C4-2B (cell line): ENCODE results near the gene ZNF446.

Experiments used
- CTCF ChIP-seq: fragments of 450-650 bp; conservative IDR thresholded peaks from 2 replicates; pipeline ENCODE4 v1.5.1; 2017; ENCODE audit warnings: mild to moderate bottlenecking
- ZFX ChIP-seq: fragments of 450-650 bp; IDR thresholded peaks from 2 replicates; pipeline ENCODE4 v1.6.1; 2017

- no peak for TF ChIP-seq CTCF
- no peak for TF ChIP-seq ZFX
Observed at GRCh38 chr19:58491393-58491792, 15.2 kb downstream of the ZNF446 start.
